ENCODE results near the gene ENPP7.

The ENPP7 gene

DNA sequence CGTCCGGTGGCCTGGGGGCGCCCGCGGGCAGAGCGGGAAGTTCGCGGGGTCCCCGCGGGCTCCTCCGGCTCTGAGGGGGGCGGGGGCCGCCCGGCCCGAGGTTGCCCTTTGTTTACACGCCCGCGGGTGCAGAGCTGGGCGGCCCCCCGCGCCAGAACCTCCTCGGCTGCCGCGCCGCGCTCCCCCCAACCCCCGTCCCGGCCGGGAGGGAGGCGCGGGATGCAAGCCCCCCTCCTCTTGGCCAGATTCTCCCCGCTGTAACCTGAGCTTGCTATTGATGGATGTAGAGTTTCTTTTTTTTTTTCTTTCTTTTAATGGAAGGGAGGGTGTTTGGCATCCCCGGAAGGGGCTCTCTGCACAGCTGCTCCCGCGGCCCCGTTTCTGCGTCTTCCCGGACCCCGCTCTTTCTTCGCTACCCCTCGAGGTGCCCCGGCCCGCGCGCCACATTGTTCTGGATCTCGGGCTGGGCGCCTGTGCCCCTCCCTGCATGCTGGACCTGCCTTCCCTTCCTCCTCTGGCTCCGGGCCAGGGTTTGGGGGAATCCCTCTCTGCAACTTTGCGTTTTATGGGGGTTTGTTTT lies 47.9 kb downstream of the ENPP7 start:
- no peak for DNase-seq (ENCODE audit: low spot score)

DNA sequence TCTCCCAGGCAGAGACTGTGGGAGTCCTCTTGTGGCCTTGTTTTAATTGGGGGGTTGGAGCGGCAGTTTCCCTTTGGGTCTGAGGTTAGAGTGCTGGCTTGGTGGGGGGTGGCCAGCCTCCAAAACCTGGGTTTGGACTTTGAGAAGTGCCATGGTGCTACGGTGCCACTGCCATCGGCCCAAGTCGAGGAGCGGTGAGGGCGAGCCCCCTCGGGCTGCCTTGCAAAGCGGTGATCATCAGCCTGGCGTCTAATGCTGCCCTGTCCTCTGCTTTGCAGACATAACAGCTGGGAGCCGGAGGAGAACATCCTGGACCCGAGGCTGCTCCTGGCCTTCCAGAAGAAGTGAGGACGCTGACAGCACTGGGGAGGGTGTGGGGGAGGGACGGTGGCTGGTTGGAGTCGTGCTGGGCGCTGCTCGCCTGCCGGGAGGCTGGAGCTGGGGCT lies 48.4 kb downstream of the ENPP7 start:
- DNase-seq (ENCODE audit: low spot score): no peak

DNA sequence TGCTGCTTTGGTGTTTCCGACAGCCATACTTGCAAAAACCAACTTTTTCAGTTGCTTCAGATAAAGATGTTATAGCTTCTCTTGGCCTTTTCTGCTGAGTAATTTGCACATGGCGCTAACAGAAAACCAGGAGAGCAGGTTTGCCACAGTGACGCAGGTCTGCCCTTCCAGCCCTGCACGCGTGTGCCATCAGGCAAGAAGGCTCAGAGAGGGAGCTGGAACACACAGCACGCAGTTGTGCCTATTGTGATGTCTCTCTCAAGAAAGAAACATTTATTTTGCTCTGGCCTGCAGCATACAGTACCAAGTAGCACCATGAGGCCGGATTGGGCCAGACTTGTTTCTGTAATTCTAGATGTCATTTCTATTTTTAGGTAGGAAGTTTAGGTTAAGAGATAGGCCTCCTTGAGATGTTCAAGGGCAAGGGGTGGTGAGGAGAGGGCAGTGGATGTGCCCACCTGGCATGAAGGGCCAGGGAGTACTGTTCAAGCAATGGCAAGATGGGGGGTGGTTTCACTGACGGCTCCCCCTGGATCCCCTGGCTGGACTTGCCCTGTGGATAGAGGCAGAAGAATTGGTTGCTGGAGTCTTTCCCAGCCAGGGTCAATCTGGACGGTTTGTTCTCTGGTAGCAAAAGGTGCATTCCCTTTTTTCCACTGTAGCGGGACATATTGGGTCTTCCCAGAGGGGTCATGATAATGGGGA lies 49.1 kb downstream of the ENPP7 start:
- no peak for DNase-seq (ENCODE audit: low spot score)

DNA sequence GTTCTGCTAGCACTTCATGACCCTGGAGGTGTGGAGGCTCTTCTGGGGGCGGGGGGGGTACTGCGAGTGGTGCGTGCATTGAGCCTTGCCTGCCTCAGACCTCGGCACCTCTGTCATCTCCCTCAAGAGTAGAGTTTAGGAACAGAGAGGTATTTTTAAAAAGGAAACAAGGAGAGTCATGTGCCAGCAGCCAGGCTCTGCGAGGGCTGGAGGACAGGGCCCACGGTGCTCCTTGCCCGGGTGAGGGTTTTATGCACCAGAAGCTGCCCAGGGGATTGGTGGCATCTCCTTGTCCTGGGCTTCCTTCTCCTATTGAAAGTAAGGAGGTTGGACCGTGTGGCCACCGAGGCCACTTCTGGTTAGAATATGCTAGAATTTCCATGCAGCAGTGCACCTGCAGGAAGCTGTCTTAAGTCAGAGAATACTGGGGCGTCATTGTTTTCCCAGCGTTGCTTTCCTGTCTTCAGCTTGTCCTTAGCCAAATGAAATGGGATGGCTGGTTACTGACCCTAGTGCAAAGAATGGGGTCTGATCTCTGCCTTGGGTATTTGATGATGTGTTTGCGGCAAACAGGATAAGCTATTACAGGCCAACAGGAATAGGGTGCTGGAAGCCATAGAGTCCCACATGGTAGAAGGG lies 50.4 kb downstream of the ENPP7 start:
- DNase-seq (ENCODE audit: low spot score): no peak

DNA sequence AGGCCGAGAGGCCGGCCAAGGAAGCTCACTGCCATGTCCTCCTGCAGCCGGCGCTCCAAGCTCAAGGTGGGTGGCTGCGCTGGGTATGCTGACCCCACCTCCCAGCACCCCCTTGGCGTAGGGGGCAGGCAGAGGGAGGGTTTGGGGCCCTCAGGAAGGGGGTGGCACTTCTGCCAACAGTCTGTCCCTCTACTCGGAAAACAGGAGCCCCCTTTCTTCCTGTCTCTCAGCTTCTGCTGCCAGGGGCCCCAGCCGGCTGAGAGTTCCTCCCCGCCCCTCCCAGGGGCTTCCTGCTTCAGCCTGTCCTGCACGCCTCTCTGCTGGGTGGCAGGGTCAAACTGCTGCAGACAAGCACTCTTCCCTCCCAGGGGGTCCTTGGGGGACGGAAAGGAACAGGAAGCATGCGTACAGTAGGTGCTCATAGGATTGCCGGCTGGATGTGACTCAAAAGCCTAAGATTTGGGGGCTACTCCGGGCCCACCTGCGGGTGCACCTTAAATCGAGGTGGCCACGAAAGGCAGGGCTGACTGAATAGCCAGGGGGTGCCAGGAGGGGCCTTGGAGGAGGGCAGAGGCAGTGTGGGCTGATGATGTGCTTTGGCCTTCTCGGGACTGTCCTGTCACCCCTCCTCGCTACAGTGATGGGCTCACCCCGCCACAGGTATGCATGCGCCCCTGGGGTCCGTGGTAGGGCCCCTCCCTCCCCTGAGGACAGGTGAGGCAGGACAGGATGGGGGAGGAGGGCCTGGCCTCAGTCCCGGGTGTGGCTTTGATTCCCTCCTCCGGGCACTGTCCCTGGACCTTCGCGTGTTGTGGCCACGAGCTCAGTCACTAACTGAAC lies 51.2 kb downstream of the ENPP7 start:
- no peak for DNase-seq (ENCODE audit: low spot score)

DNA sequence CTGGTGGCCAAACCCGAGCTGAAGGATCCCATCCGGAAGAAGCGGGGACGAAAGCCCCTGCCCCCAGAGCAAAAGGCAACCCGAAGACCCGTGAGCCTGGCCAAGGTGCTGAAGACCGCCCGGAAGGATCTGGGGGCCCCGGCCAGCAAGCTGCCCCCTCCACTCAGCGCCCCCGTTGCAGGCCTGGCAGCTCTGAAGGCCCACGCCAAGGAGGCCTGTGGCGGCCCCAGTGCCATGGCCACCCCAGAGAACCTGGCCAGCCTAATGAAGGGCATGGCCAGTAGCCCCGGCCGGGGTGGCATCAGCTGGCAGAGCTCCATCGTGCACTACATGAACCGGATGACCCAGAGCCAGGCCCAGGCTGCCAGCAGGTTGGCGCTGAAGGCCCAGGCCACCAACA lies 53.1 kb downstream of the ENPP7 start:
- no peak for DNase-seq (ENCODE audit: low spot score)

DNA sequence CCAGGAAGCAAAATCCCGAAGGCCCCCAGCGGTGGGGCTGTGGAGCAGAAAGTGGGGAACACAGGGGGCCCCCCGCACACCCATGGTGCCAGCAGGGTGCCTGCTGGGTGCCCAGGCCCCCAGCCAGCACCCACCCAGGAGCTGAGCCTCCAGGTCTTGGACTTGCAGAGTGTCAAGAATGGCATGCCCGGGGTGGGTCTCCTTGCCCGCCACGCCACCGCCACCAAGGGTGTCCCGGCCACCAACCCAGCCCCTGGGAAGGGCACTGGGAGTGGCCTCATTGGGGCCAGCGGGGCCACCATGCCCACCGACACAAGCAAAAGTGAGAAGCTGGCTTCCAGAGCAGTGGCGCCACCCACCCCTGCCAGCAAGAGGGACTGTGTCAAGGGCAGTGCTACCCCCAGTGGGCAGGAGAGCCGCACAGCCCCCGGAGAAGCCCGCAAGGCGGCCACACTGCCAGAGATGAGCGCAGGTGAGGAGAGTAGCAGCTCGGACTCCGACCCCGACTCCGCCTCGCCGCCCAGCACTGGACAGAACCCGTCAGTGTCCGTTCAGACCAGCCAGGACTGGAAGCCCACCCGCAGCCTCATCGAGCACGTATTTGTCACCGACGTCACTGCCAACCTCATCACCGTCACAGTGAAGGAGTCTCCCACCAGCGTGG lies 53.7 kb downstream of the ENPP7 start:
- no peak for DNase-seq (ENCODE audit: low spot score)

DNA sequence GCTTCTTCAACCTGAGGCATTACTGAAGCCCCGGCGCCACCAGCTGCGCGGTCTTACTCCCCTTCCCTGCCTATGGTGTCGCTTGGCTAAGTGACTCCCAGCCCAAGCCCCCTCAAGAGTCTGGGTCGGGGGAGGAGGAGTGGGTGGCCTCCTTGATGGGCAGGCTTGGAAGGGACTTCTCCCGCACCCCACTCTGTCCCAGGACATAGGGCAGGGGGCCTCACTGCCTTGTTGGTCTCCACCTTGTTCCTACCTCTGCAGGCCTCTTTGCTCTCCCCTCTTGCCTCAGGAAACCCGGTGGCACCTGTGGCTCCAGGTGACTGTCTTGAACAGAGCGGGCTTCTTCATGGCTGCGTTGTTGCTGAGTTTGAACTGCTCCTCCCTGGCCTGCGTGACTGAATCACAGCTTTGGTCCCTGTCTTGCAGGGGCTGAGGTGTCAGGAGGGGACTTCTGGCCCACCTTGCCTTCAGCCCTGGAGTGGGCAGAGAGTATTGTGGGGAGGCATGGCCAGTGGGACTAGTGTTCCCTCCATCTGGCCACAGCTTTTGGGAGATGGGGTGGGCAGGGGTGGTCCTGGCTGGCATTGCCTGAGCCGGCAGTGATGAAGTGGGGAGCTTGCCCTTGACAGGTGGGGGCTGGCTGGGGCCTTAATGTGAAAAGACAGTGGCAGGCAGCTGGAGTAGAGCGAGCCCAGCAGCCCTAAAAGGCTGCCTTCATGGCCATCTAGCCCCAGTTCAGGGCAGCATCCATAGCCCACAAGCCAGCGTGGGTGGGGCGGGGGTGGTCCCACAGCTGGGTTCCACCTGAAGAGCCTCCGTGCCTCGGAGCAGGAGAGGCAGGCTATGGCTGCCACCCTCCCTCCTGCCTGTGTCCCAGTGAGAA lies 54.5 kb downstream of the ENPP7 start:
- no peak for DNase-seq (ENCODE audit: low spot score)

DNA sequence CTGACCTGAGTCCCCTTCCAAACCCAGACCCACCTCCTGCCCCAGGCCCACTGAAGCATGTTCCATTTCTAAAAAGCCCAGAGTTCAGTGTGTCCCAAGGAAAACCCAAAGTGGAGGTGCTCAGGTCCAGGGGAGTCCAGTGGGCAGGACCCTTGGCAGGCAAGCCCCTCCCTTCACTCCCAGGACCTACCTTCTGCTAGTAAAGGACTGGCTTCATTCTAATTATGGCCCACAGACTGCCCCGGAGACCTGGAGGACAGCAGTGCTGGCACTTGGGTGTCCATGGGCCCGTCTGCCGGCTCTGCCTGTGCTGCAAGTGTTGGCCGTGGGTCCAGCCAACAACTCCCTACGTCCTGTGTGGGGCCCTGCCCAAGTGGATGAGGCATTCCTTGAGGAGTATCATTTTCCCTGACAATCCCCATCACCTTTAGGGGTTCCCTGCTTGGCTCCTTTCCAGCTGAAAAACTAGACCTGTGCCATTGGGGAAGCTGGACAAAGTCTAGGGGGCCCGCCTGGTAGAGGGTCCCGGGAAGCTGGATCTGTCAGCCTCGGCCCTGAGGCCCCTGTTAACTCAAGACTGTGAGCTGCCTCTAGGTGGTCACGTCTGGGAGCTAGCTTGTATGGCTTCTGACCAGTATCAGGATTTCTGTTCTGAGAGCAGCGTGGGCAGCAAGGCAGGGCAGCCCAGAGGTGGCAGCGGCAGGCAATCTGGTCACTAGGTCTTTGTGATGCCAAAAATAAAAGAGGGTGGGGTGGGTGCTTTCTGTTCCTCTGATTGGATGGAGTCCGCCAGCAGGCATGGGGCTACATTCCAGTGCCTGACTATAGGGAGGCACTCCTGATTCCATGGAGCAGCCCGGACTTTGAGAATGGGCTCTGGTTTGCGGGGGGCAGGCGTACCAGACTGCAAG lies 55.4 kb downstream of the ENPP7 start:
- no peak for DNase-seq (ENCODE audit: low spot score)

DNA sequence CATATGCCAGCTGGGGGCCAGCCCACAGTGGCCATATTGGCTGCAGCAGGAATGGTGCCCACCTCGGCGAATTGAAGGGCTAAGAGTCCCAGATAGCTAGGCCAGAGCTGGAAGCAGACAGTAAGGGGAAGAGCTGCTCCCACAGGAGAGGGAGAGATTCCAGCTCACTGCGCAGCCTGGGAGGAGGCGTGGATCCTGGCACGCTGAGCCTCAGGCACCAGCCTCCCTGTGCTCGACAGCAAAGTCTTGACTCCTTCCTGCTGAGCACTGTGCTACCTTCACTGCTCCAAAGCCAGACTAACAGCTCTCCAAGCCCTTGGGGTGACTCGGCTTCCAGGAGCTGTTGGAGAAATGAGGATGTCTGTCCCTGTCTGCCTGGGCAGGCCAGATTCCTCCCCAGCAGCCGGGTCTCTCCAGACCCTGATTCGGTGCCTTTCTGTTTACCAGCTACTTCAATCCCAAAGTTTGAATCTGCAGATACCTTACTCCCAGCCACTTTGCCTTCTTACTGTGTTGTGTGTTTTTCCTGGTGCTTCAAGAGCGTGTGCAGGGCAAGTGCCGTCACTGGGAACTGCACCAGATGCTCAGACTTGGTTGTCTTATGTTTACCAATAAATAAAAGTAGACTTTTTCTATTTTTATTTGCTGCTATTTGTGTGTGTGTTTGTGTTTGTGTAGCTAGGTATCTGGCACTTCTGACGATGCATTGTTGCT lies 56.3 kb downstream of the ENPP7 start:
- no peak for DNase-seq (ENCODE audit: low spot score)

DNA sequence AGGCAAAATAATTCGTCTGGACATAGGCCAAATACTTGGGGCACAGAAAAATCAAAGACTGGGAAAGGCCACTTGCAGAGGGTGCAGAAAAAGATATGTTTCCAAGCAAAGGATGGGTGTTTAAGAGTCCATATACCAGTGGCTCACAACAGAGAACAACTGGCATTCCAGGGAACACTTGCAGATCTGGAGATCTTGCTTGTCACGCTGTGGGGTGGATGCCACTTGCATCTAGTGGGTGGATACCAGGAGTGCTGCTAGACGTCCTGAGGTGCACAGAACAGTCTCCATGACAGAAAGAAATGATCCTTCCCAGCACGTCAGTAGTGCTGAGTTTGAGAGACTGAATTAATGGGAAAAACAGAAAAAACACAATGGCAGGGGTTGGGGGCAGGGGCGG lies 57.7 kb downstream of the ENPP7 start:
- no peak for DNase-seq (ENCODE audit: low spot score)

DNA sequence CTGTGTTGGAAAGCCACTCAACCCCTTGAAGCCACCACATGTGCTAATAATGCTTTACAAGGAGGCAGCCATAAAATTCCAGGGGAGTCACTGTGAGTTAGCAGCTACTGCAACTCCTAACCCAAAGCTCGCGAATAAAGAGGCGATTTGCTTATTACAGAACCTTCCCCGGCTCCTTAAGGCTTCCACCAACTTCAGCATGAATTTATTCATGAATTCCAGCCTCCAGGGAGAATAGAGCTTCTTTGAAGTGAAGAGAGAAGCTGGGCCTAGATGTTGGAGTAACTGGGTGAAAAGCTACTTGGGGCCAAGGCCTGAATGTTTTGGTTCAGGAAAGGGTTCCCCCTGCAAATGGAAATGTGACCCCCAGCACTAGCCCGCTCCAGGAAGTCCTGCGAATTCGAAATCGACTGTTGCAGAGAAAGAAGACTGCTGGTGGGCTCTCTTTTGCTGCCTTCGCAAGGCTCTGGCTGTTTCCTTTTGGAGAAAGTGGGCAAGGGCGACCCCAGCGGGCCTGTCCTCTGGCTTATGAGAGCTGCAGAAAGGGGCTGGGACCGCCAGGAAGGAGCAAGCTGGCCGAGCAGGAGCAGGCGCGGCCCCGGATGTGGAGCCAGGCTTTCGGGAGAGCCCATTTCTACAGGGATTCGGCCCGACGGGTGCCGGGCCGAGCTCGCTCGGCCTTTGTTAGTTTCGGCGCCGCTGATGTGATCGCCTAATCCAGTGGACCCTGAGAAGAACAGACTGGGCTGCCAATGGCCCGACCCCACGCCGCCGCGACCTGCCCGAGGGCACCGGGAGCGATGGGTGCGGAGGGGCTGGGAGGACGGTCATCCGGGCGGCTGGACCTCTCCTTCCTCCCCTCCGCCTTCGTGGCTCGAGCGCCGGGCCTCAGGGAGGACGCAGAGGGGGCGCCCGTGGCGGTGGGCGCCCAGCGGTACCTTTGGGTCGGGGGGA lies 58.5 kb downstream of the ENPP7 start:
- no peak for DNase-seq (ENCODE audit: low spot score)

DNA sequence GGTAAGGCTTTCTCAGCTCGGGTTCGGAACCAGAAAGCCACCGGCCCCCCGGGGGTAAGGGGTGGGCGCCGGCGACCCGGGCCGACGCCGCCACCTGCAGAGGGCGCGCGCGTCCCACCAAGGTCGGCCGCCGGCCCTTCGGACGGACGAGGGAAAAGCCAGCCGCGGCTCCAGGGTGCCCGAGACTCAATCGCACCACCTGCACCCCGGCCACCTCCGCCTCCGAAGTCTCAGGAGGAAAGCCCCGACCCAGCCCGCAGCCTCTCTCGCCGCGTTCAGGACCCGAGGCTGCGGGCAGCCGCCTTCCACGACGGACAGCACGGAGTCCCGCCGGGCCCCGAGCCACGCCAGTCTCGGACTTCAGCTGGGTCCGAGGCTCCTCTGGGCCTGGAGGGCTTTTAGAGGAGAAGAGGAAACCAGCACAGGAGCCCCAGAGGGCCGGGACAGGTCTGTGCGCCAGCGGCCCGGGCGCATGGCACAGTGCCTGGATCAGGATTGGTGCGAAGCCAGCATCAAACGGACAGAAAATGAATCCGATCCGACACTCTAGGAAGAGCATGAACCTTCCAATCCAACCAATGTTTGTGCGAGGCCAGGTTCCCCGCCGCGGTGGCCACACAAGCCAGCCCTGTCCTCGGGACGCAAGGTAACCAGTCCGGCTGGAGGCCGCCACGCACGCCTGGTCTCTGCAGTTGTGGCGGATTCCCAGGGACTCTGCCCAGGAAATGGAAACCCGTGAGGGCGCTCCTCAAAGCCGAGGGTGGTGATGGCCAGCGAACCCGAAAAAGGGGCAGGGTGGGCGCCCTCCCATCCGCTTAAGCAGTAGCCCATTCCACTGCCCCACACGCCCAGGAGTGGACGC lies 59.4 kb downstream of the ENPP7 start:
- DNase-seq (ENCODE audit: low spot score): no peak

DNA sequence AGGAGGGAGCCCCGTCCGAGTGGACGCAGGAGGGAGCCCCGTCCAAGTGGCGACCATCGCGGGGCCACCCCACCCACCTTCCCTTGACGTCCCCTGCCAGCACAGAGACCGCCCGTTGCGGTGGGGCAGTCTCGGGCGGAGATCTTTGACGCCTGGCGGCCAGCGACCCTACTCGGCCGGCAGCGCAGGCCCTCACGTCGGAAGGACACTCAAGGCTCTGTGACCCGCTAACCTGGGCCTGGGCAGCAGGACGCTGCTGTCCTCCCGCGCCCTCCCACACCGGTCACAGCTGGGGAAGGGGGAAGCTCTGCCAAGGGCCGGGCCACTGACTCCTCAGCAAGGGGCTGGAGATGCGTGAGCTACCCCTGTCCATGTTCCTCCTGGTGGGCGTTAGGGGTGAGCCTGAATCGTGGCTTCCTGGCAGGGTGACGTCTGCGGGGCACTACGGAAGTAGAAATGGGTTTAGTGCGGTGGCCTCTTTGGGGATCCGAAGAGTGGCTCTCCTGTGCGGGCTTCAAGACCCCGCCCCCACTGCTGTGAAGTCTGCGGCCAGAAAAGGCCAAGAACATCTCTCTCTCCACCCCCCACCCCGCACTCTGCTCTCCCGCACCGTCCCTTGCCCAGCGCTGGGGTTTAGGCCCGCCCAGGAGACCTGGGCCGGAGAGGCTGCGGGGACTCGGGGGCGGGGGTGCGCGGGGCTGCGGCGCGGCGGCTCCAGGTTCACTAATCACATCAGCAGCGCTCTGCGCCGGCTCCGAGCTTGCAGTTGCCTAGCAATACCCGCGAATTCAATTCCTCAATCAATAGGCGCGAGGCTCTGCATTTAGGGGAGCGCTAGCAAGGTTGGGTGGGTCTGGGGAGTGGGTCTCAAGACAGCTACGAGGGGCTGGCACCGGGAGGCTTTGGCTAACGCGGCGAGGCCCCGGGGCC lies 60.3 kb downstream of the ENPP7 start:
- DNase-seq (ENCODE audit: low spot score): no peak

DNA sequence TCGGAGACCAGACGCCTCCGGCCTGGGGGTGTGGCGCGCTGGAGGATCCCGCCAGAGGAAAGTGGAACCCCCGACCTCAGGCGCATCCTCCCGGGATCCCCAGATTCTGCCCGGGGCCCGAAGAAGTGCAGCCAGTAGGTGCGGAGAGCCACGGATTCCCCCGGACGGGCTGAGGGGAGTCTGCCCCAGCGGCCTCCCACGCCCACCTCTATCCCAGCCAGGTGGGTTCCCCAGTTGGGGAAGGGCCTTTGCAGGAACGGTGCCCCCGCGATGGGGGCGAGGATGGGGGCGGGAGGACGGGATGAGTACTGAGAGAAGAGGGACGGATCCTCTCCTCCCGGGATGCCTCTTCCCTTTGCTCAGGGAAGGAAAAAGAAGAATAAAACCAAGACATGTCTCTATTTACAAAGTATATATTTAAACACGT lies 61.0 kb downstream of the ENPP7 start:
- no peak for DNase-seq (ENCODE audit: low spot score)

Measured in cerebellar cortex (tissue), 1 donor.